PC-9 (cell line): ENCODE measurements around the gene C16orf95. TPM values are rescaled to one million over a fixed set of nuclear protein-coding genes. Genes with fewer than 3 reads are reported as not detected.

Source experiments
- BruUV-seq: library from RNA; stranded (reverse); fragments of 400-500 nt; replicated peaks from 2 replicates; lab custom pipeline; 2021; lab: Mats Ljungman, UMichigan
- CTCF ChIA-PET: fragments of 300-600 bp; sonication (Branson Sonifier 250); formaldehyde crosslinking; loops from one replicate; lab custom pipeline; 2022; ENCODE audit warnings: antibody characterized with exemption; lab: Charles Lee
- POLR2A ChIA-PET: fragments of 300-600 bp; sonication (Branson Sonifier 250); formaldehyde crosslinking; loops from one replicate; lab custom pipeline; 2022; ENCODE audit warnings: antibody characterized with exemption; ENCODE audit not compliant: unreplicated experiment; lab: Charles Lee
- DNase-seq, 2 experiments: peaks; one replicate each; pipeline versions ENCODE4 v3.0.0 to v3.0.0-alpha.2; 2015 to 2022; ENCODE audit warnings: mixed read lengths in 1 of 2
- H2AFZ ChIP-seq: fragments of 200-600 bp; sonication (generic); 2 replicates; pipeline ENCODE4 v1.8.1; 2017; ENCODE audit warnings: antibody characterized with exemption
- H3F3A ChIP-seq: fragments of 200-600 bp; sonication (generic); 2 replicates; pipeline ENCODE4 v1.8.1; 2017; ENCODE audit warnings: antibody characterized with exemption, mild to moderate bottlenecking, low read depth; ENCODE audit not compliant: insufficient read depth
- H3K27ac ChIP-seq: fragments of 200-600 bp; sonication (generic); 2 replicates; pipeline ENCODE4 v1.6.1; 2016; ENCODE audit warnings: mixed run types
- H3K27me3 ChIP-seq: fragments of 200-600 bp; sonication (generic); 2 replicates; pipeline ENCODE4 v1.6.1; 2016; ENCODE audit warnings: low read depth, mixed run types; ENCODE audit not compliant: insufficient read depth
- H3K36me3 ChIP-seq: fragments of 200-600 bp; sonication (generic); 2 replicates; pipeline ENCODE4 v1.6.1; 2016; ENCODE audit warnings: low read depth, mixed run types
- H3K4me1 ChIP-seq: fragments of 200-600 bp; sonication (generic); replicated peaks from 2 replicates; pipeline ENCODE4 v1.6.1; 2016; ENCODE audit warnings: mixed run types; ENCODE audit not compliant: insufficient read depth
- H3K4me2 ChIP-seq: fragments of 200-600 bp; sonication (generic); 2 replicates; pipeline ENCODE4 v1.6.1; 2017; ENCODE audit warnings: mixed run types
- H3K4me3 ChIP-seq: fragments of 200-600 bp; sonication (generic); 2 replicates; pipeline ENCODE4 v1.6.1; 2016; ENCODE audit warnings: mixed run types
- H3K79me2 ChIP-seq: fragments of 200-600 bp; sonication (generic); 2 replicates; pipeline ENCODE4 v1.6.1; 2017; ENCODE audit warnings: low read depth, mixed run types
- H3K9me2 ChIP-seq: fragments of 200-600 bp; sonication (generic); 2 replicates; pipeline ENCODE4 v1.8.1; 2017; ENCODE audit warnings: mild to moderate bottlenecking; ENCODE audit not compliant: insufficient read depth
- H3K9me3 ChIP-seq: fragments of 200-600 bp; sonication (generic); 2 replicates; pipeline ENCODE4 v1.8.1; 2016; ENCODE audit warnings: low read depth; ENCODE audit not compliant: insufficient read depth
- H4K20me1 ChIP-seq: fragments of 200-600 bp; sonication (generic); 2 replicates; pipeline ENCODE4 v1.8.1; 2017; ENCODE audit not compliant: insufficient read depth
- EZH2 ChIP-seq: fragments of 200-600 bp; sonication (generic); IDR thresholded peaks from 2 replicates; pipeline ENCODE4 v1.8.0; 2017; ENCODE audit warnings: antibody characterized with exemption, low read depth
- intact Hi-C: fragments of 100-400 bp; cut with micrococcal nuclease; formaldehyde crosslinking; loops from one replicate; pipeline ENCODE4 v1.10.0; 2022; ENCODE audit not compliant: unreplicated experiment
- total RNA-seq: library from RNA; stranded (reverse); gene quantifications from 2 replicates; pipeline ENCODE4 v1.2.3, GENCODE V29; 2021
- TF ChIP-seq, protein P1 (sequence below): fragments of 200-600 bp; sonication (generic); conservative IDR thresholded peaks from 2 replicates; pipeline ENCODE4 v1.6.1; 2017; ENCODE audit warnings: mixed run types, antibody characterized with exemption, mild to moderate bottlenecking, moderate library complexity

Gene C16orf95
- total RNA-seq, 1 experiment from 2014 or later: 7.5 TPM

DNA sequence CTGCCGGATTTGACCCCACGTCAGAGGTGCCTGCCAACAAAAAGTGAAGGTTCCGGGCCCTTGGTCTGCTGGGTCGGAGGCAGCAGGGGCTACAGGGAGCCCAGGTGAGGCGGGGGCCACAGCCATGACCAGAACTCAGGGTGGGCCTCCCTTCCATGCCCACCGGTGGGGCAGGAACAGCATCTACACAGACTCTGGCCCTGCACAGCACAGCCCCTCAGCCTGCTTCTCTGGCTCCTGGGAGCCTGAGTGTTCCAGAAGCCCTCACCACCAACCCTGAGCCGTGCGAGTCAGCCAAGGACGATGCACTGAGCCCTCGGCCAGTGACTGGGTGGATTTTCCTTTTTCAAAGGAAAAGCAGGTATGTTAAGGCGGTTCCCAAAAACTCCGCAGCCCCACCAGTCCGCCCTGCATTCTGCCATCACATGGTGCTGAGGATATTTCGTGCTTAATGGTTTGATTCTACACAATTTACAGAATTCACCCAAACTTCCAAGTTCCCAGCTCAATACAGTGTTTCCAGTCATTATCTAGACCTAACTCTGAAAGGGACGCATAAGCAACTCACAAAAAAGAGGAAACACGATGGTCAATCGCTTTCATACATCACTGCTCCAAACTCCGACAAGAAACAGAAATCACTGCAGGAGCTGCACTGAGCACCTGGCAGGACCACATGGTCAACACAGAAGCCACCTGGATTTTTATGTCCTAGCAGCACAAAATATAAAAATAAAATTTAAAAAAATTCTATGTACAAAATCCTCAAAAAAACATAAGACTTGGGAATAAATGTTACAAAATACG, 19.4 kb upstream of the C16orf95 start:
- H3K9me3 ChIP-seq: no peaks in the 10 kb centered on the region
- DNase-seq: no peak
- no peaks in the 10 kb centered on the region for H3K79me2 ChIP-seq
- intact Hi-C loops: no loop called here
- CTCF ChIA-PET: no interaction called here
- no peak overlapping the region for H2AFZ ChIP-seq
- H3K27me3 ChIP-seq: no peaks in the 10 kb centered on the region
- POLR2A ChIA-PET: no interaction called here
- no peaks in the 10 kb centered on the region for H3K36me3 ChIP-seq
- H3K4me3 ChIP-seq: no peak overlapping the region
- H3K9me2 ChIP-seq: no peaks in the 10 kb centered on the region
- H4K20me1 ChIP-seq: no peaks in the 10 kb centered on the region
- TF ChIP-seq, protein P1, sequence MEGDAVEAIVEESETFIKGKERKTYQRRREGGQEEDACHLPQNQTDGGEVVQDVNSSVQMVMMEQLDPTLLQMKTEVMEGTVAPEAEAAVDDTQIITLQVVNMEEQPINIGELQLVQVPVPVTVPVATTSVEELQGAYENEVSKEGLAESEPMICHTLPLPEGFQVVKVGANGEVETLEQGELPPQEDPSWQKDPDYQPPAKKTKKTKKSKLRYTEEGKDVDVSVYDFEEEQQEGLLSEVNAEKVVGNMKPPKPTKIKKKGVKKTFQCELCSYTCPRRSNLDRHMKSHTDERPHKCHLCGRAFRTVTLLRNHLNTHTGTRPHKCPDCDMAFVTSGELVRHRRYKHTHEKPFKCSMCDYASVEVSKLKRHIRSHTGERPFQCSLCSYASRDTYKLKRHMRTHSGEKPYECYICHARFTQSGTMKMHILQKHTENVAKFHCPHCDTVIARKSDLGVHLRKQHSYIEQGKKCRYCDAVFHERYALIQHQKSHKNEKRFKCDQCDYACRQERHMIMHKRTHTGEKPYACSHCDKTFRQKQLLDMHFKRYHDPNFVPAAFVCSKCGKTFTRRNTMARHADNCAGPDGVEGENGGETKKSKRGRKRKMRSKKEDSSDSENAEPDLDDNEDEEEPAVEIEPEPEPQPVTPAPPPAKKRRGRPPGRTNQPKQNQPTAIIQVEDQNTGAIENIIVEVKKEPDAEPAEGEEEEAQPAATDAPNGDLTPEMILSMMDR: no peak
- TF ChIP-seq EZH2: no peak
- H3K27ac ChIP-seq: no peak overlapping the region
- H3K4me1 ChIP-seq: no peaks in the 10 kb centered on the region
- BruUV-seq: no TSS peak
- no peak overlapping the region for H3K4me2 ChIP-seq
- no peaks in the 10 kb centered on the region for H3F3A ChIP-seq

DNA sequence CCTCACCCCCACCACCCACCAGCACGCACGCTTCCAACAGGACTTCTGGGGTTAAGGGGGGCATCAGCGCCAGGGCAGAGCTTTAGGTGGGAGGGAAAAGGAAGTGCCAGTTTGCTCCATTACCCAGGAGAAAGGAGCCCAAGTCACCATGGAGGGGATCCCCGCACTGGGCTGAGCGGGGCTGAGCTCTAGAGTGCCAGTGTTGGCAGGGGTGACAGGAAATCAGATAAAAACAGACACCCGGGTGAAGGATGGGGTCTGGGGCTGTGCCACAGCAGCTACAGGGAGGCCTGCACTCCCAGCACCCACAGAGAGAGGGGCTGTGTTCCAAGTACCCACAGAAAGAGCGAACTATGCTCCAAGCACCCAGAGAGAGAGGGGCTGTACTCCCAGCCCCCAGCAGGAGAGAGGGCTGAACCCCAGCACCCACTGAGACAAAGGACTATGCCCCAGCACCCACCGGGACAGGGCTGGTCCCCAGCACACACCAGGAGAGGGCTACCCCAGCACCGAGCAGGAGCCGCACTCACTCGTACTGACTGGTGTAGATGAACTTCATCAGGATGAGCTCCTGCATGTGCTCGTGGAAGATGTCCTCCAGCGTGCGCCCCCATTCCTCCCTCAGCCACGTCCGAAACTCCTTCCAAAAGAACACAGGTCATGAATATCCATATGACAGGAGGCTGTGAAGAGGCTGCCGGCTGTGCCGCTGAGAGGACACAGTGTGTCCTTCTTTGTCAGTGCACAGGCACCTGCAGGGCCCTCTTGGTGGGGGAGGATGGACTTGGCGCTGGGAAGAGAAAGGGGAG, 18.6 kb upstream of the C16orf95 start:
- no peaks in the 10 kb centered on the region for H3F3A ChIP-seq
- H3K4me2 ChIP-seq: no peak overlapping the region
- no peaks in the 10 kb centered on the region for H3K27me3 ChIP-seq
- CTCF ChIA-PET: no interaction called here
- no peaks in the 10 kb centered on the region for H3K79me2 ChIP-seq
- BruUV-seq: no TSS peak
- H3K27ac ChIP-seq: no peak overlapping the region
- POLR2A ChIA-PET: no interaction called here
- intact Hi-C loops: no loop called here
- no peak for TF ChIP-seq EZH2
- H3K36me3 ChIP-seq: no peaks in the 10 kb centered on the region
- no peaks in the 10 kb centered on the region for H3K9me2 ChIP-seq
- no peak overlapping the region for H2AFZ ChIP-seq
- H3K4me1 ChIP-seq: no peaks in the 10 kb centered on the region
- DNase-seq: no peak
- H4K20me1 ChIP-seq: no peaks in the 10 kb centered on the region
- H3K9me3 ChIP-seq: no peaks in the 10 kb centered on the region
- no peak overlapping the region for H3K4me3 ChIP-seq

DNA sequence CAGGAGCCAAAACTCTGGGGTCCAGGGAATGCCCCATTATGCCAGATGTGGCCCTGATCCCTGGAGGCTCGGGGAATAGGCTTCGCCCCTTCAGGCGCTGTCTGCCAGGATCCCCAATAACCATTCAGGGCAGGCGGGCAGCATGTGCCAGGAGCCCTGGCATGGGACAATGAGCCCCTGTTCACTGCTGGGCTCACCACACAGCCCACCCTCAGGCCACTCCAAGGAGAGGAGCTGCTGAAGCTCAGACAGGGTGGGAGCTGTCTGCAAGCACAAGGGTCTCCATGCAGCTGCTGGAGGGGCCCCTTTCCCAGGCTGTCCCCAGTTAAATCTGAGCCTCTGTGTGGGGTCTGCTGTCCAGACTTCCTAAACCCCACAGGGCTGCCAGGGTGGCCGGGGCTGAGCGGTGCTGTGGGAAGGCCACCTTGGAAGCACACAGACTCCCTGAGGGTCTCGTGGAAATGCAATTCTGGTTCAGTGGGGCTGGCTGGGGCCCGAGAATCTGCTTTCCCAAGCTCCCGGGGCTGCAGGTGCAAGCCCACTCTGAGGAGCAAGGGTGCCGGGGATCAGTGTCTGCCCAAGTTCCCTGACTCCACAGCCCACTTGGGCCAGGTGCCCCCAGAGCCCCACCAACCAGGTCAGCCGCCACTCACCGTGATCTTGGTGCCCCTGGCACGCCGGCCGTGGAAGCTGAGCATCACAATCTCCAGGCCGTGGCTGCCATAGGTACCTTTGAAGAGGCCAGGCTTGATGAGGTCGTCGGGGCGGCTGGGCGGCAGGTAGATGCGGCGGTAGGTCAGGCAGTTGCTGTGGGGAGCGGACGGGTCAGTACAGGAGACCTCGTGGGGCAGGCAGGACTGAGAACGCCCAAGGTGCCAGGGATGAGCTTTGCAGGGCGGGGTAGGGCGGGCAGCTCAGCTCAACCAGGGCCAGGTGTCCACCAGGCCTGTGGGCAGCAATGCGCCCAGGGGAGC, 17.7 kb upstream of the C16orf95 start:
- H3K27ac ChIP-seq: no peak overlapping the region
- no peaks in the 10 kb centered on the region for H3K79me2 ChIP-seq
- ChIA-PET CTCF (no interaction called here), POLR2A (no interaction called here)
- intact Hi-C loops: no loop called here
- no peaks in the 10 kb centered on the region for H3F3A ChIP-seq
- no peaks in the 10 kb centered on the region for H3K36me3 ChIP-seq
- no peaks in the 10 kb centered on the region for H3K9me2 ChIP-seq
- H3K4me3 ChIP-seq: no peak overlapping the region
- no peak overlapping the region for H2AFZ ChIP-seq
- no peaks in the 10 kb centered on the region for H3K9me3 ChIP-seq
- no peak for DNase-seq
- BruUV-seq: no TSS peak
- no peak overlapping the region for H3K4me2 ChIP-seq
- no peaks in the 10 kb centered on the region for H3K4me1 ChIP-seq
- no peaks in the 10 kb centered on the region for H3K27me3 ChIP-seq
- H4K20me1 ChIP-seq: no peaks in the 10 kb centered on the region
- TF ChIP-seq, protein P1: no peak
- TF ChIP-seq EZH2: no peak
